Erythroblast (primary cell): Measurements from ENCODE around the gene PPP2R5C.

ENCODE experiments used
- GATA1 ChIP-seq: IDR thresholded peaks from 2 replicates; pipeline ENCODE4 v1.6.1; 2011; ENCODE audit warnings: low read depth, mild to moderate bottlenecking, control low read depth, low read length, moderate library complexity
- POLR2A ChIP-seq: IDR thresholded peaks from 2 replicates; pipeline ENCODE4 v1.6.1; 2011; ENCODE audit warnings: mild to moderate bottlenecking, low read length

- TF ChIP-seq POLR2A, result no peak
- no peak for TF ChIP-seq GATA1
These were observed 1.1 kb upstream of the PPP2R5C start for GRCh38 chr14:101760138-101761011.
